ENCODE results near the gene MFSD1.

DNA sequence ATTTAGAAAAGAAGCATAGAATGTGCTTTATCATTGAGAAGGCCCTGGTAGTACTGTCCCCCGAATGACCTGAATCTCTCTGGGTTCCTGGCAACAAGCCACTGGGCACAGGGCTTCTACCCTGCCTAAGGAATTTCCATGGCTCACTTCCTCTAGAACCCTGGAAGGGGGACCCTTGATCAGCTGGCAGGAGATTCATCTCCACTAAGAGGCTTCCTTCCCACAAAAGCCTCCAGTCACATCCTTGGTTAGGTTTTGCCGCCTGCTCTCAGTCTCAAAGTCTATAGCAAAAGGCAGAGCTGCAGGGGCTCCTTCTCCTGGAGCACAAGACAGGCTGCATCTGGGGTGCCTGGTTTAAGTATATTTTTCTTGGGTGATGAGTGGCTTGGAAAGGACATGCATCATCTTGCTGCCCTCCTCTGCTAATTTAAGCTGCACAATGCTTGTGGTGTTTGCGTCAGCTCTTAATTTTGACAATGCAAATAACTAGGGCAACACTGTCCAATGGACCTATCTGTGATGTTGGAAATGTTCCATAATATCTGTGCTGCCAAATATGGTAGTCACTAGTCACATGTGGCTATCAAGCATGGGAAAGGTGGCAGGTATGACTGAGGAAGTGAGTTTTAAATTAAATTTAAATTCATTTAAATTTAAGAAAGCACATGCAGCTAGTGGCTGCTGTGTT, 36.2 kb upstream of the MFSD1 start:
- TF ChIP-seq, protein P1, sequence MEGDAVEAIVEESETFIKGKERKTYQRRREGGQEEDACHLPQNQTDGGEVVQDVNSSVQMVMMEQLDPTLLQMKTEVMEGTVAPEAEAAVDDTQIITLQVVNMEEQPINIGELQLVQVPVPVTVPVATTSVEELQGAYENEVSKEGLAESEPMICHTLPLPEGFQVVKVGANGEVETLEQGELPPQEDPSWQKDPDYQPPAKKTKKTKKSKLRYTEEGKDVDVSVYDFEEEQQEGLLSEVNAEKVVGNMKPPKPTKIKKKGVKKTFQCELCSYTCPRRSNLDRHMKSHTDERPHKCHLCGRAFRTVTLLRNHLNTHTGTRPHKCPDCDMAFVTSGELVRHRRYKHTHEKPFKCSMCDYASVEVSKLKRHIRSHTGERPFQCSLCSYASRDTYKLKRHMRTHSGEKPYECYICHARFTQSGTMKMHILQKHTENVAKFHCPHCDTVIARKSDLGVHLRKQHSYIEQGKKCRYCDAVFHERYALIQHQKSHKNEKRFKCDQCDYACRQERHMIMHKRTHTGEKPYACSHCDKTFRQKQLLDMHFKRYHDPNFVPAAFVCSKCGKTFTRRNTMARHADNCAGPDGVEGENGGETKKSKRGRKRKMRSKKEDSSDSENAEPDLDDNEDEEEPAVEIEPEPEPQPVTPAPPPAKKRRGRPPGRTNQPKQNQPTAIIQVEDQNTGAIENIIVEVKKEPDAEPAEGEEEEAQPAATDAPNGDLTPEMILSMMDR (conservative IDR thresholded peaks at IDR 0.05 in 1 of 2, IDR thresholded peaks at IDR 0.05 in 1 of 2; ENCODE audit: low read depth in 1 of 2, low read length in 2 of 2) = no peak
- no peak for TF ChIP-seq EZH2 (IDR thresholded peaks at IDR 0.05; ENCODE audit: low read length, missing control alignments)
